Amniotic stem cell (primary cell): ENCODE results near the gene VASN.

ENCODE experiments used
- DNase-seq: peaks from one replicate; lab custom pipeline; 2025; lab: John Stamatoyannopoulos, UW

Gene VASN

DNA sequence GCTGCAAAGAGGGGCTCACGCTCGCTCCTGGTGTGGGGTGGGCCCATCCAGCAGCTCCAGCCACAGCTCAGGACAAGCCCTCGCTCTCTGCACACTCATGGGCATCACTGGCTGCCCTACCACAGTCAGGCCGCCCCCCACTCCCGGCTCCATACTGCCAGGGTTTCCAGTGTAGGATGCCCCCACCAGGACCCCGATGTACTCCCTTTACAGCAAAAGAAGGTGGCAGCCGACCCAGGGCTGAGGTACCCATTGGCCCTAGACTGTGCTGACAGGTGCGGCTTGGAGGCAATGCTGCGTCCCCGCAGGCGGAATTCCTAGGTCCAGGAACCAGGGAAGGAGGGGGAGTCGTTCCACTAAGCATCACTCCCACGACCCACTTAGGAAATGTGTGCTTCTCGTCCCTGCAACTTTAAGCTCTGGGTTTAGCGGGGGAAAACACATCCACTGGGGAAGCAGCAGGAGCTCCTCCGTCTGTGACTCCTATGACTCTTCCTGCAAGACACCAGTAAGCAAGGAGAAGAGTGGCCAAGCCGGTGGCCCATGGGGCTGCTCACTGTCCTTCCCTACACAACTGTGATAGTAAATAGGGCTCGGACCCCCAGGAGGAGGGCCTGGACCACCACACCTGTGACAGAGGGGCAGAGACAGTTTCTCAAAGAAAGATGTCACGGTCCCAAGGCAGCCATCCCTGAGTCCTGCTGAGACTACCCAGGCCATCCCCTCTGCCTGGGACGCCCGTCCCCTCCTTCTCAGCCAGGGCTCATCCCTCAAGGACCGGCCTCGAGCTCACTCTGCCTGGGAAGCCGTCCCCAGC, 31.7 kb downstream of the VASN start:
- DNase-seq = no peak

DNA sequence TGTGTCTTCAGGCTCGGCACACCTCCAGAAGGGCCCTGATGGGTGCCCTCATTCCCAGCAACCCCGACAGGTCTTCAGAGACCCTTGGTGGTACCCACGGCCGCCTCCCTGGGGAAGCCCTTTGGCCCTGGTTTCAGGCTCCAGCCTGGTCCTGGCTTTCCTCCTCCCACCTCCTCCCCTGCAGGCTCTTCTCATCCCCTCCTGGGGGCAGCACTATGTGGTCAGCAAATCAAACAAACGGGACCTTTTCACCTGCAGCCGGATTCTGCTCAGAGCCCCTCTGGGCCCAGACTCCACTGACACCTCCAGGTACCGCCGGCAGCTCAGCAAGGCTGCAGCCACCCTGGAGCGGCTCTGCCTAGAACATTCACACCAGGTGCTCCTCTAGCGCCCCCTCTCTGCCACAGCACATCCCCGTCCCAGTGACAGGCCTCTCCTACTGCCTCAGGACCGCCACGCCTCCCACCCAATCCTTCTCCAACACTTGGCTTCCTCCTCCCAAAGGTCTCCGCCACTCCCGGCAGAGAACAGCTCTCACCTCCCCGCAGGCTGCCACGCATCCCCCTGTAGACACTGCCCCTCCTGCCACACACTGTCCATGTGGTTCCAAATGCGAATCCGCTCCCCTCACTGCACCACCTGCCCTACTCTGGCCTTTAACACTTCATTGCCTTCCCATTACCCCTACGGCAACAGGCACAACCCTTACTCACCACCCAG, 32.8 kb downstream of the VASN start:
- DNase-seq = no peak

DNA sequence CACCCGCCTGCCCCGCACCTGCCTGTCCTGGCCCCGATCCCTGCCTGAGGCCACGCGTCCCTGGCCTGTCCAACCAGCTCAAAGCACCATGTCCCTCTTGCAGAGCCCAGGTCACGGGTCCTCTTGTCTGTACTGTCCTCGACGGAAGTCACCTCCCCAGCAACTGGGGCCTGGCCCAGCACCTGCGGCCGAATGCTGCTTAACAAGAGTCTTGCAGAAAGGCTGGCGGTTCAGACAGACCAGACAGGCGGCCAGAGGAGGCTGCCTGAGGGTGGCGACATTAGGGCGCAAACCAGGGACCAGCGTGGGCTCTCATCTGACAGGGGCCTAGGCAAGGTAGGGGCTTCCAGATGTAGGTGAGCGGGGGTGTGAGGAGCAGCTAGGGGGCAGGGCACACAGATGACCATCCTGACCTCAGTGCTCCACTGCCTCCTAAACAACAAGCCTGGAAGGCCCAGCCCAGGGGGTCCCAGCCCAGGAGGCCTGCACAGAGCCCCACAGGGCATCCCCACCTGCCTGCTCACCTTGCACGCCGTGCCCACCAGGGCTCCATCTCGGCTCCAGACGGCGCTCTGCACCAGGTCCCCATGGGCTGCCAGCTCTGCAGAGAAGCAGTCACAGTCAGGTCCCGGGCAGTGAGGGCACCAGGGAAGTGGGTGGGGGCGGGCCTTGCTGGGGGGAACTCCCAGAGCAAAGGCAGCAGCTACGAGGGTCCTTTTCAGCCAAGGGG, 33.5 kb downstream of the VASN start:
- DNase-seq = no peak

DNA sequence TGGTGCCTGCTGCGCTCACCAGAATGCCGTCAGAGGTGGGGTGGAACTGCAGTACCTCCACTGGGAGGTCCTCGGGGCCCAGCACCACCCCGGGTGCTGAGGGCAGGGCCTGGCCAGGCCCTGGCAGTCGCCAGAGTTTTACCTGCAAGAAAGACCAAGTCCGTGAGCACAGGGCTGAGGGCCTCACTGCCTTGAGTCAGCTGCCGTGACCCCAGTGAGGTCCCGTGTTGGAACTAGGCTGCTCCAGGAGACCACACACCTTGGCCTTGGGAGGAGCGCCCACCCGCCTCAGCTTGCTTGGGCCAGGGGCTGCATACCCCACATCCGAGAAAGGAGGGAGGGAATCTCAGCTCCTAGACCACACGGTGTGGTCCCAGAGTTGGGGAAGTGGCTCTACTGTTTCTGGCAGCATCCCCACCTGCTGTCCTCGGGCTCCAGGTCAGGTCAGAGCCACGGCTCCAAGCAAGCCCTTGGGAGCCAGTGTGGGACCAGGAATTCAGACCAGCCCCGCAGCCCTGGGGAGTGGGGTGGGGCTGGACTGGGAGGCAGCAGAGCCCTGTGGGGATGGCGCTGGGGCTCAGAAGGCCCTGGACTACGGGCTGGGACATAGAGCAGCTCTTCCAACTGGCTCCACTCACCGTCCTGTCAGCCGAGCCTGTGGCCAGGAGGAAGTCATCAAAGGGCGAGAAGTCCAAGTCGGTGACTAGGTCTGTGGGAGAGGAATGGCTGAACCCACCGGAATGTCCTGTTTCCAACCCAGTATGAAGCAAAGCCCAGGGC, 36.1 kb downstream of the VASN start:
- DNase-seq = no peak

DNA sequence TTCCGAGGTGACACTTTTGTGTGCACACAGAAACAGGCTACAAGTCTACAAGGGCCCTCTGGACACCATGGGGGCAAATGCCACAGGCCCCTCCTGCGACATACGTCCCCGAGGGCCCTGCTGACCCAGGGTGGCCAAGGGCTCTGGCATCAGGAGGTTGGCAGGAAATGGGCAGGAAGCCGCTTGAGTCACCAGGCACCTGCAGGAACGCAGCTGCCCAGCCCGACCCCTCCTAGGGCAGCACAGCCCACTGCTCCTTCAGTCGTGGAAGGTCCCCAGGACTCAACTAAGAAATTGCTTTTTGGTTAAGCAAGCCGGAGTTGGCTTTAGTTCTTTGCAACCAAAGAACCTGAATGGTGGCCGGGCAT, 36.7 kb downstream of the VASN start:
- DNase-seq = no peak

DNA sequence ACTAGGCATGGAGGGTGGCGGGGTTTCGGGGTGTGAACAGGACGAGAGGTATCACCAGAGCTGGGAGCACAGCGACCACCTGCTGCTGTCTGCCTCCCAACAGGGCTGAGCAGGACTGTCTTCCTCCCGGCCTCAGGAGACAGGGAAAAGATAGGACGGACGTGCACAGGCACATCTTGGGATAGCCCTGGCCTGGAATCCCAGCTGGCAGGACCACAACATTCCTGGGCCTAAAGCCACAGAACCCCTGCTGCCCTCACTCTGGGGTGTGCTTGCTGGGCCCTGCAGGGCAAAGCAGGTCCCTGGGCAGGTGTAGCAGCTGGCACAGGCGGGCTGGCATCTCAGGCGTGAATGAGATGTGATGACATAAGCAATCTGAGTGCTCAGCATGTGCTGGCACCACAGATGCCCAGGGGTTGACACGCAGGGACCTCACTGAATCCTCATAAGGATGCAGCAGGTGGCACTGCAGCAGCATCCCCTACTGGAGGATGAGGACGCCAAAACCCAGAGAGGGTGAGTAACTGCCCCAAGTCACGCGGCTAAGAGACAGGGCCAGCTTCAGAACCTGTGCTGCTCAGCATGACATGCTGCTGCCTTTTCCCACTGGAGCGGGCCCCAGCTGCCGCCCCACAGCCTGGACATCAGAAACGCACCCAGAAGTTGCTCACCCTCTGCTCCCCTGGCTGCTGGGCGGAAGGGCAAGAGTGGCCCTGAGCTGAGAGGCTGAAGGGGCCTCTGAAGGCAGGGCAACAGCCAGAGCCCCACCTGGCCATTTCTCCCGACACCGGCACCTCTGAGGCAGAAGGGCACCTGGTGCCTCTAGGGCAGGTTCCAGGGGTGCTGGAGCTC, 37.7 kb downstream of the VASN start:
- no peak for DNase-seq

DNA sequence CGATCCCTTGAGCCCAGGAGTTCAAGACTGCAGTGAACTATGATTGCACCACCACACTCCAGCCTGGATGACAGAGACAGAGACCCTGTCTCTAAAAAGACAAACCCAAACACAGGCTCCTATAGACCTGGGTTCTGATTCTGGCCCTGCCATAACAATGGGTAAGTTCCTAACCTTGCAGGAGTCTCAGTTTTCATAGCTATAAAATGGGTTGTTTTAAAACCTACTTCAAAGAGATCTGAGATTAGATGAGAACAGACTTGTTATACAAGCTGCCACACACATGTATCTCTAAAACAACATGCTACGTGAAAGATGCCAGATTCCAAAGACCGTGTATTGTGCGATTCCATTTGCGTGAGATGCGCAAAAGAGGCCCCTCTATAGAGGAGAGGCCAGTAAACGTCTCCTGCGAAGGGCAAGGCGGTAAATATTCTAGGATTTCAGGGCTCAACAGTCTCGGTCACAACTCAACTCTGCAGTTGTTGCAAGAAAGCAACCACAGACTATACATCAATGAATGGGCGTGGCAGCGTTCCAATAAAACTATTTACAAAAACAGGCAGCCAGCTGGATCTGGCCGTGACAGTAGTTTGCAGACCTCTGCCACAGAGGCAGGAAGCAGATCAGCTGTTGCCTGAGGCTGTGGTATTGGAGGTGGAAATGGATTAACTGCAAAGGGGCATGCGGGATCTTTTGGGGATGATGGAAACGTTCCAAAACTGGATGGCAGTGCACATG, 38.9 kb downstream of the VASN start:
- peak; percentile 59 for DNase-seq

DNA sequence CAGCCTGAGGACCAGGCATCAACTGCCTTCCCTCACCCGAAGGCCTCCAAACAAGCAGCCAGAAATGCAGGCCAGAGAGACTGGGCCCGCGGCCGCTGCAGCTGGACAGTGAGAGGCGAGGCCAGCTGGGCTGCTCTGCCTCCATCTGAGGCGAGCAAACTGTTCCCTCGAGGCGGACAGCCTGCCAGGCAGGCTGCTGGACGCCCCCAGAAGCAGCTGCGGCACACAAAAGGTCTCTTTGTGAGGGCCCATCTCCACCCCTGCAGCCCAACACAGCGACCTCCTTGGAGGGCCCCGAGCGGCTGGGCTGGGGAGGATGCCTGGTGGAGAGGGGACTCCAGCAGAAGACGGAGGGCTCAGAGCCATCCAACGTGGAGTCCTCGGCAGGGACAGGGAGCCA, 40.0 kb downstream of the VASN start:
- DNase-seq = no peak

DNA sequence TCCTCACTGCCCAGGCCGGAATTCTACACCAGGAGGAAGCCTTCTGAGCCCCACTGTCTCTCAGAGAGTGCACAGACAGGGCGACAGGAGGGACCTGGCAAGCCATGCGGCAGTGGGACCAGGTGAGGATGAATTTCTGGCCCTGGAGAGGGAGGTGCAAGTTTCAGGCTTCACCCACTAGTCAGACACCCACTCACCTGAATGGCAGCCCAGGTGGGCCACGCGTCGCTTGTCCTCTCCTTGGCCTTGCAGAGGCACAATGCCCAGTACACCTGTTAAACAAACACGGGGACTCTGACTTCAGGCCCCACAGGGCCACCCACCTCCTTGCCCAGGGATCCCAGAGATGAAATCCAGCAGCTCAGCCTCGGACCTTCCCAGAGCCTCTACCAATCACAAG, 40.5 kb downstream of the VASN start:
- DNase-seq = no peak

DNA sequence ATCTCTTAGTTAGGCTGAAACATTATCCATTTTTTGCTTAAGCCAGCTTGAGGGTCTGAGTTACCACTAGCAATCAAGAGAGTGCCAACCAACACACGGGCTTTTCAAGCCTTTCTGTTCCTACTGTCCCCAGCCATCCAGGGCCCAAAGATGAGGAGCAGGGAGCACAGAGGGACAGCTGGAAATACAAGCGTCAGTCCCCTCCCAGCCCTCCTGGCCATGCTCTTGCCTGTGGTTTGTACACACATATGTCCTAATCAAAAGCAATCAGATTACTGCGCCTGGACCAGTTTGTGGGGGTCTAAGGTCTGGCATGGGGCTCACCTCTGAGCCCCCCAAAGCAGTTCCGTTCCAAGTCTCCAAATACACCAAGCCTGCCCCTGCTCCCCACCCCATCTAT, 41.2 kb downstream of the VASN start:
- no peak for DNase-seq

DNA sequence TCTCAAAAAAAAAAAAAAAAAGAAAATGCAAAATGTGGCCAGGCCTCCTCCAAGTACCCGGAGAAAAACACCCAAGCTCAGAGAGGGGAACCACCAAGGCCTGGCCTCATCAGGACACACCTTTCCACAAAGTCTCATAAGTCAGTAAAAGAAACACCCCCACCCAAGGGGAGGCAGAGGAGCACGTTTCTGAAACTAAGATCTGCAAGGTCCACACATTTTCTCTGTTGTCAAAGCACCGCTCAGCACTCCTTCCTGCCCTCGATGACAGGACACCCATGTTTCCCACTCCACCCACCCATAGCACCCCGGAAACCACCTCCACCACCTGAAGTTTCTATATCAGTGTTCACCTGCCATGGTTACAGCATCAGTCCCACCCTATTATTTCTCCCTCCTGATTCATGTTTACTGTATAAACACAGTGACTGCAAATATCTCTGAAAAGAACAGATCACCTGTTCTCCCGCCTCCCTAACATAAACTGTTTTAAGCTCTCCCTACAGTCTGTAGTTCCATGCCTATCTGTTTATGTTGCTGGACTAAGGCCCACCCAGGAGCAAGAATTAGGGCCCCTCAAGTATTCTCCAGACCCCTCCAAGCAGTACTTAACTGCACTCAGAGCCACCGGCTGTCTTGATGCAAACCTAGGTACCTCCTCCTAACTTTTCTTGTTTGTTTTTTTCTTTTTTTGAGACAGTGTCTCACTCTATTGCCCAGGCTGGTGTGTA, 42.7 kb downstream of the VASN start:
- DNase-seq = no peak

DNA sequence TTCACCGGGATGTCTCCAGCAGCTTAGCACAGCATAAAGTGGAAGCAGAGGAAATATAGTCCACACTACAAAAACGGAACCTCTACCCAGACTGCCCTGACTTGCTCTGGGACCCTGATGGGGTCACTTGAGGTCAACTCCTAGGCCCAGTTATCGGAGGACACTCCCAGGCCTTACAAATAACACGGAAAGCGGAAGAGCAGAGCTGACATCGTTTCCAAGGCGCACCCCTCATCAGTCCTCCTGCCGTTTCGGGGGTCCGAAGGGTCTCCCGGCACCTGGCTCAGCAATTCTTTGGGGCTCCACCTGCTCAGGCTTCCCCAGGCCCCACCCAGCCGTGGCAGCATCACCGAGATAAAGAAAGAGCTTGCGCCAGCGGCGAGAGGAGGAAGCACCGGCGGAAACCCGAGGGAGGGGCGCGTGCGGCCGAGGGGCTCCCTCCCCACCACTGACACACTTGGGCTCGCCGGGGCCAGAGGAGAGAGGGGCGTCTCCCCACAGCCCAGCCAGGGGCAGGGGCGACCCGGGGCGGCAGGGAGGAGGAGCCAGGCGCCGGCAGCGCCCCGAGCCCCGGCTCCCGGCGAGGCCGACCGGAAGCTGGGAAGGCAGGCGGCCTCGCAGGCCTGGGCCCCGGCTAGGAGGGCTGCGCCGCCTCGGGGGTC, 44.0 kb downstream of the VASN start:
- no peak for DNase-seq

DNA sequence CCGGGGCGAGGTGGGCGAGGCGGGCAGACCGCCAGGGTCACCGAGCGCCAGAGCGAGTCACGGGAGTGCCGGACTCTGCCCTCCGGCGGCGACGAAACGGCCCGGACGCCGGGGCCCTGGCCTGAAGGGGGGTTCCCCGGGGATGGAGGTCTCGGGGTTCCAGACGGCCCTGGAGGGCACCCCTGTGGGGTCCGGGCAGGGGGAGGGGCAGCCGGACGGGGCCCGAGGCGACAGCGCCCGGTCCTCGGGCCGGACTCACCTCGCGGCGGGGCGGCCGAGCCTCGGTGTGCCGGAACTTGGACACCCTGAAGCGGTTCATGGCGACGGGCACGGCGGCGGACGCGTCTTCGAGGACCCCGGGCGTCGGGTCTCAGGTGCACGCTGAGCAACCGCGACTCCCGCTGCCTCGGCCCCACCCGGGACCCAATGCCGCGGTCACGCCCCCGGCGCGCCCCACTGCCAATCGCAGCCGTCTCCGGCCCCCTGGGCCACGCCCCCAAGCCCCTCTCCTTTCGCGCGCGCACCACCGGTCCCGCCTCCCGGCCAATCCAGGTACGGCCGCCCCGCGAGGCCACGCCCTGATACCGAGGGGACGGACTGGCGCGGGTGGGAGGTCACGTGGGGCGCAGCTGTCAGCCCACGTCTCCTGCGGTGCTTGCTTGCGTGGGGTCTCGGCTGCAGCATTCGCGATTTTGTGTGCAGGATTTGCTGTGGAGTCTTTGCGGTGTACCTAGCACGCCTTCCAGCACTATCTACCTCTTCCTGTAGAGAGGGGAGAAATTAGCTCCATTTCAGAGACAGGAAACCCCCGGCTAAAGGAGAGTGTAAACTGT, 44.8 kb downstream of the VASN start, which contains the start of gene CORO7:
Gene CORO7, minus strand, starts transcription at position 397 of the 833 bp plus-strand sequence. Its CDS starts 78 bp downstream, at position 319.
- DNase-seq = peak; percentile 68

DNA sequence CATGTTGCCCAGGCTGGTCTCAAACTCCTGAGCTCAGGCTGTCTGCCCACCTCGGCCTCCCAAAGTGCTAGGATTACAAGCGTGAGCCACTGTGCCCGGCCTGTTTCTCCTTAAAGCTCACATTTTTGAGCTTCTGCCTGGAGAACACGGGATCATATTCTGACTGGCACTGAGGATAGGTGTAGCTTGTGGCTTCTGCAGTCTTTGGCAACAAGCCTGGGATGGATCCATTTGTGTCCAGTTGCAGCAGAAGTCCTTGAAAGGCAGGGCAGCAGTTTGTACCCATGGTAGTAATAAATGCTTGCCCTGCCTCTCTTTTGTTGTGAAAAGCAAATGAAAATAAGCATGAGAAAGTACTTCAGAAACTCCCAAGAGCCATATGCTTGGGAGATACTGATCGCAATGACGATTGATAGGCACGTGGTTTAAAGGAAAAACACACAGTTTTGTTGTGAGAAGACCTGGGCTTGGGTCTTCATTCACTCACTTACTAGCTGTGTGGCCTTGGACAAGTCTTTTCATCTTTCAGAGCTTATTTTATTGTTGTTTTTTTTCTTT, 47.8 kb downstream of the VASN start:
- DNase-seq = no peak

DNA sequence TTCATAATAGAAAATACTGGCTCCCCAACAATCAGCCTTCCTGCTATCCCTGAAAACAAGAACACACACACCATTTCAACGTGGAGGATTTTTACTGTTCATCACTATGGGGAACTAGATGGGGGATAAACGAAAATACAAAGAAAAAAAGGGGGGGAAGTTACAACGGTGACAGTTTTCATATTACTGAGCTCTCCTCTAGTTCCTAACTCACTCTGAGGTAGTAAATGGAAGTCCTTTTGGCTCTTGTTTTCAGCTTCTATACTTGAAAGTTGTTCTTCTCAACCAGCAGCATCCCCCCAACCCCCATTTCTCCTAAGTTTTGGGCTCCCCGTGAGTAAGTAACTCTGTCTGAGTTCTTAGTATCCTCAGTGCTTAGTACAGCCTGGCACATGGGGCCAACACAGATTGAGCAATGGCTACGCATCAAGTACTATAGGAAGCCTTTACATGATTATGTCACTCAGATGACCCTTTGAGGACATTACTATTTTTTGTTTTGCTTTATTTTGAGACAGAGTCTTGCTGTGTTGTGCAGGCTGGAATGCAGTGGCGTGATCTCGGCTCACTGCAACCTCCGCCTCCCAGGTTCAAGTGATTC, 49.0 kb downstream of the VASN start:
- no peak for DNase-seq

DNA sequence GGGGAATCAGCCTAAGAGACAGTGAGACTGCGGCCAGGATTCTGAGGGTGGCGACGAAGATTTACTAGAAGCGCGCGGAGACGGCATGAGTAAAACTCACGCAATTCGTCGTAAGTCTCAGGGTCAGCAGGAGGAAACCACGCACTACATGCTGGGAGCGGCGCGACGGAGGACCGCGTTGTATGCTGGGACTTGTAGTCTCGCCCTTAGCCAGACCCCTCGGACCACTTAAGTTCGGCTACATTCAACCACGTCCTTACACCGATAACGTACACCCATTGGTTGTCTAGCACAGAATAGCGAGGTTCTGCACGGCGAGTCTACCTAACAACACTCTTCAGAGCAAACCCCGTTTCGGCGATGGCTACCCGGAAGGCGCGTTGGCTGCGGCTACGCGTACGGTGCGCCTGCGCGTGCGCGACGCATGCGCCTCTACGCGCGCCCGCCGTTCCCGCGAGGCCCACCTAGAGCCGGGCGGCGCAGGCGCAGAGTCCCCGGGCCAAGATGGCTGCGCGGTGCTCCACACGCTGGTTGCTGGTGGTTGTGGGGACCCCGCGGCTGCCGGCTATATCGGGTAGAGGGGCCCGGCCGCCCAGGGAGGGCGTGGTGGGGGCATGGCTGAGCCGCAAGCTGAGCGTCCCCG, 53.9 kb downstream of the VASN start, which contains the start of gene DNAJA3:
Gene DNAJA3, plus strand, starts transcription at position 491 of the 643 bp plus-strand sequence. Its CDS starts 14 bp downstream, at position 505.
- peak; percentile 84 for DNase-seq
